PFSK-1 (cell line): ENCODE results near the gene ATOH7.

Experiments used
- POLR2AphosphoS5 ChIP-seq: IDR thresholded peaks from 2 replicates; pipeline ENCODE4 v1.6.1; 2012; ENCODE audit warnings: low read depth, mild to moderate bottlenecking, control low read depth, low read length, moderate library complexity
- REST ChIP-seq, 2 experiments: IDR thresholded peaks; 2 replicates each; pipeline versions ENCODE4 v1.6.1 to v1.8.0; 2011 to 2012; ENCODE audit warnings: low read depth in 2 of 2, low read length in 2 of 2, control low read depth in 1 of 2, inconsistent platforms in 1 of 2, mild to moderate bottlenecking in 1 of 2, moderate library complexity in 1 of 2; ENCODE audit not compliant: insufficient read depth in 1 of 2
- SIN3A ChIP-seq: IDR thresholded peaks from 2 replicates; pipeline ENCODE4 v1.6.1; 2012; ENCODE audit warnings: mild to moderate bottlenecking, low read length, moderate library complexity, borderline replicate concordance; ENCODE audit not compliant: insufficient read depth
- TAF1 ChIP-seq: IDR thresholded peaks from 2 replicates; pipeline ENCODE4 v1.6.1; 2012; ENCODE audit warnings: low read length, control low read depth, borderline replicate concordance; ENCODE audit not compliant: insufficient read depth

- TF ChIP-seq REST (IDR thresholded peaks at IDR 0.05; ENCODE audit: insufficient read depth in 1 of 2, low read depth in 2 of 2, low read length in 2 of 2) (no peak), TAF1 (no peak), POLR2AphosphoS5 (no peak), SIN3A (no peak)
These were observed 21.4 kb upstream of the ATOH7 start for GRCh38 chr10:68253346-68253745.
